Measurements from ENCODE around the gene DIS3L2. TPM values are rescaled to one million over a fixed set of nuclear protein-coding genes. Genes with fewer than 3 reads are reported as not detected.

DIS3L2 gene
- total RNA-seq, 2 donors from 2014 or later: 19.6 to 22.1 TPM

DNA sequence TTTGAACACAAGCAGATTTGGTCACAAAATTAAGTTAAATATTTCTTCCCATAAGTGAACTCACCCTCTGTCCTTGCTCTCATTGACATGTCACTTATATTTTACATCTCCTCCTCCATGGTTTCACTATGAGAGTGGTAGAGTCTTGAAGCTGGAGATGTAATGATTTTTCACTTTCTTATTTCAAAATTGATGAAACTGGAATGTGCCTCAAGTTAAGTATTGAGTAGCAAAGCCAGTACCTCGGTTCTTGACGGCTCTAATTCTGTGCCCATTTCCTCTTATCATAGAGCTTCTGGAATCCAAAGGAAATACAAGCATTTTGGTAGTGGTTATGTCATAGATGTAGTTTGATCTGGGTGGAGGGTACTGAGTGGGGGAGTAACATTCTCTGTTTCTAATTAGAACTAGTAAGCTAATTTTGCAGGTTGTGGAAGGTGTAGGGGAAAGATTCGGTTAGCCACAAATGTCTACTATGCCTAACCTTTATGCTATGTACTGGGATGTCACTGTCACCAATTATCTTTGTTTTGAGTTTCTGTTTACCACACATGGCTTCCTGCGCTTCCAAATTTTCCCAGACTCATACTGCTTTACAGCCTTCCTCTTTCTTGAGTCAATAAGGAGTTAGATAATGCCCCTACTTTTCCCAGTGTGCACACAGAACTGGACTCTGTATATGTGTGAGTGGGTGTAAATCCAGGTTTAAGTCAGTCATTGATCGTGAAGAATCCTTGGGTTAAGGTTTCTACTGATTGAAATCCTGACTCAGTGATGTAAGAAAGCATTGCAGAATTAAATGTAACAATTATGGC lies 96.8 kb downstream of the DIS3L2 start:
- TF ChIP-seq, protein P1, sequence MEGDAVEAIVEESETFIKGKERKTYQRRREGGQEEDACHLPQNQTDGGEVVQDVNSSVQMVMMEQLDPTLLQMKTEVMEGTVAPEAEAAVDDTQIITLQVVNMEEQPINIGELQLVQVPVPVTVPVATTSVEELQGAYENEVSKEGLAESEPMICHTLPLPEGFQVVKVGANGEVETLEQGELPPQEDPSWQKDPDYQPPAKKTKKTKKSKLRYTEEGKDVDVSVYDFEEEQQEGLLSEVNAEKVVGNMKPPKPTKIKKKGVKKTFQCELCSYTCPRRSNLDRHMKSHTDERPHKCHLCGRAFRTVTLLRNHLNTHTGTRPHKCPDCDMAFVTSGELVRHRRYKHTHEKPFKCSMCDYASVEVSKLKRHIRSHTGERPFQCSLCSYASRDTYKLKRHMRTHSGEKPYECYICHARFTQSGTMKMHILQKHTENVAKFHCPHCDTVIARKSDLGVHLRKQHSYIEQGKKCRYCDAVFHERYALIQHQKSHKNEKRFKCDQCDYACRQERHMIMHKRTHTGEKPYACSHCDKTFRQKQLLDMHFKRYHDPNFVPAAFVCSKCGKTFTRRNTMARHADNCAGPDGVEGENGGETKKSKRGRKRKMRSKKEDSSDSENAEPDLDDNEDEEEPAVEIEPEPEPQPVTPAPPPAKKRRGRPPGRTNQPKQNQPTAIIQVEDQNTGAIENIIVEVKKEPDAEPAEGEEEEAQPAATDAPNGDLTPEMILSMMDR (IDR thresholded peaks at IDR 0.05): no peak
- Histone ChIP-seq H3K9me3 (peaks cover 0 to 4% of the 10 kb centered on the region in 2 donors), H3K4me3 (no peak overlapping the region)

DNA sequence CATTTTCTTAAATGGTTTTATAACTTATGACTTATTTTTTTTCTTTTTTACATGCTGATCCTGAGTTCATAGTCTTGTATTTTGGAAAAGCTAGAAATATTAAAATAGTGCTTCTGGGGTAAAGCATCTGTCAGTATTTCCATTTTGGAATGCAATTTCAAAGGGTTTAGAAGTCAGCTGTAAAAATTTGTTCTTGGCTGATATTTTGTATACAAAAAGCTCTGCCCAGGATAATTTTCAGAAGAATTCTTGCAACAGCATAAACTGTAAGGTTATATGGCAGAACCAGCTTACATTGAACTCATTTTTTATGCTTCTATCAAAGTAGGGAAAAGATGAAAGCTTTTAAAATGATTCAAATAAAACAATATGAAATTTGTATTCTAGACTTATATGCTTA lies 97.4 kb downstream of the DIS3L2 start:
- no peak for DNase-seq (ENCODE audit: low spot score)

More for the DNA sequence above, 96.8 kb downstream of the DIS3L2 start:
- Histone ChIP-seq H3K4me1 (no peaks in the 10 kb centered on the region), H3K27ac (no peak overlapping the region), H3K36me3 (no peaks in the 10 kb centered on the region), H3K27me3 (no peaks in the 10 kb centered on the region)
- no peak for DNase-seq (ENCODE audit: low spot score)

GRCh38 chr2:232061265-232061664 lies 99.8 kb downstream of the DIS3L2 start:
- H3K4me3 ChIP-seq: no peak overlapping the region
- H3K27ac ChIP-seq: no peak overlapping the region
- H3K27me3 ChIP-seq: no peaks in the 10 kb centered on the region
- TF ChIP-seq, protein P1 (IDR thresholded peaks at IDR 0.05): no peak
- no peaks in the 10 kb centered on the region for H3K36me3 ChIP-seq
- no peak for DNase-seq (ENCODE audit: low spot score)
- no peaks in the 10 kb centered on the region for H3K4me1 ChIP-seq
- H3K9me3 ChIP-seq: peaks cover 0 to 4% of the 10 kb centered on the region in 2 donors

More for the DNA sequence above, 97.4 kb downstream of the DIS3L2 start:
- Histone ChIP-seq H3K4me1 (no peaks in the 10 kb centered on the region), H3K9me3 (peaks cover 0 to 4% of the 10 kb centered on the region in 2 donors), H3K4me3 (no peak overlapping the region), H3K27me3 (no peaks in the 10 kb centered on the region), H3K36me3 (no peaks in the 10 kb centered on the region), H3K27ac (no peak overlapping the region)
- TF ChIP-seq, protein P1 (IDR thresholded peaks at IDR 0.05): no peak

- no peak overlapping the region for H3K4me3 ChIP-seq
- no peak overlapping the region for H3K27ac ChIP-seq
- no peaks in the 10 kb centered on the region for H3K9me3 ChIP-seq
- TF ChIP-seq, protein P1 (IDR thresholded peaks at IDR 0.05): no peak
- no peaks in the 10 kb centered on the region for H3K27me3 ChIP-seq
- peaks cover 0 to 18% of the 10 kb centered on the region in 2 donors for H3K4me1 ChIP-seq
- DNase-seq (ENCODE audit: low spot score): no peak
- H3K36me3 ChIP-seq: no peaks in the 10 kb centered on the region
Observed at GRCh38 chr2:232073026-232073425, 111.5 kb downstream of the DIS3L2 start.

GRCh38 chr2:232073699-232074098 lies 112.2 kb downstream of the DIS3L2 start:
- H3K9me3 ChIP-seq: no peaks in the 10 kb centered on the region
- H3K4me1 ChIP-seq: peaks cover 0 to 18% of the 10 kb centered on the region in 2 donors
- H3K27me3 ChIP-seq: no peaks in the 10 kb centered on the region
- DNase-seq (ENCODE audit: low spot score): no peak
- no peak overlapping the region for H3K27ac ChIP-seq
- TF ChIP-seq, protein P1 (IDR thresholded peaks at IDR 0.05): no peak
- no peak overlapping the region for H3K4me3 ChIP-seq
- H3K36me3 ChIP-seq: no peaks in the 10 kb centered on the region
